HEK293 (cell line): ENCODE results near the gene DDX27.
"Not testable (repeated sequence)": the region's sequence is repeated elsewhere in the genome, so short reads cannot be mapped to it uniquely, and the experiment has no call there.

Experiments
- CTCF ChIA-PET: fragments of 350-600 bp; formaldehyde crosslinking; extraction: SDS; loops from one replicate; lab custom pipeline; 2021; ENCODE audit warnings: antibody characterized with exemption; lab: Yijun Ruan, JAX
- POLR2A ChIA-PET: fragments of 300-600 bp; formaldehyde crosslinking; extraction: SDS; loops from one replicate; lab custom pipeline; 2020; ENCODE audit warnings: antibody characterized with exemption, inconsistent platforms; lab: Yijun Ruan, JAX
- H3K27ac ChIP-seq: fragments of 200-500 bp; sonication (Bioruptor generic); 2 replicates; pipeline ENCODE4 v1.5.1; 2014; ENCODE audit warnings: low read depth, low read length, control low read depth, inconsistent platforms; ENCODE audit errors: extremely low read depth
- H3K36me3 ChIP-seq, 2 experiments: fragments of 200-500 bp in 1 of 2; sonication (Bioruptor generic) in 1 of 2; 1 replicate in 1 of 2; 2 replicates in 1 of 2; pipeline ENCODE4 v1.5.1; 2014 to 2017; ENCODE audit warnings: inconsistent platforms in 2 of 2, low read length in 2 of 2; ENCODE audit not compliant: control insufficient read depth in 2 of 2, insufficient read depth in 1 of 2
- H3K4me1 ChIP-seq: fragments of 200-500 bp; sonication (Bioruptor generic); 2 replicates; pipeline ENCODE4 v1.5.1; 2014; ENCODE audit warnings: mild to moderate bottlenecking, low read length, inconsistent platforms; ENCODE audit not compliant: control insufficient read depth, insufficient read depth
- H3K4me3 ChIP-seq: 2 replicates; pipeline ENCODE4 v1.5.1; 2011; ENCODE audit warnings: low read depth, mild to moderate bottlenecking, control low read depth, low read length, moderate library complexity
- H3K9me3 ChIP-seq: fragments of 200-500 bp; sonication (Bioruptor generic); 2 replicates; pipeline ENCODE4 v1.5.1; 2014; ENCODE audit warnings: low read depth, low read length, inconsistent platforms; ENCODE audit not compliant: control insufficient read depth, insufficient read depth
- GLI2 ChIP-seq: fragments of 450-650 bp; formaldehyde crosslinking; IDR thresholded peaks from 2 replicates; pipeline ENCODE4; 2017; ENCODE audit warnings: missing biosample characterization, missing genetic modification characterization, low read depth, borderline replicate concordance
- KLF17 ChIP-seq: fragments of 450-650 bp; formaldehyde crosslinking; IDR thresholded peaks from 2 replicates; pipeline ENCODE4 v1.5.1; 2016; ENCODE audit warnings: missing biosample characterization, missing genetic modification characterization
- SCRT2 ChIP-seq: fragments of 450-650 bp; formaldehyde crosslinking; IDR thresholded peaks from 2 replicates; pipeline ENCODE4 v1.5.1; 2016; ENCODE audit warnings: missing biosample characterization, missing genetic modification characterization
- ZNF114 ChIP-seq: fragments of 450-650 bp; formaldehyde crosslinking; IDR thresholded peaks from 2 replicates; pipeline ENCODE4 v1.5.0; 2017; ENCODE audit warnings: missing biosample characterization, missing genetic modification characterization
- ZNF121 ChIP-seq: fragments of 450-650 bp; formaldehyde crosslinking; IDR thresholded peaks from 2 replicates; pipeline ENCODE4 v1.5.1; 2016; ENCODE audit warnings: missing biosample characterization, missing genetic modification characterization
- ZNF148 ChIP-seq: fragments of 450-650 bp; formaldehyde crosslinking; IDR thresholded peaks from 2 replicates; pipeline ENCODE4 v1.5.0; 2017; ENCODE audit warnings: missing biosample characterization, missing genetic modification characterization, borderline replicate concordance
- ZNF449 ChIP-seq: fragments of 450-650 bp; formaldehyde crosslinking; IDR thresholded peaks from 2 replicates; pipeline ENCODE4 v1.5.1; 2017; ENCODE audit warnings: missing biosample characterization, mild to moderate bottlenecking, missing genetic modification characterization, moderate library complexity
- ZNF785 ChIP-seq: fragments of 450-650 bp; formaldehyde crosslinking; IDR thresholded peaks from 2 replicates; pipeline ENCODE4 v1.5.1; 2016; ENCODE audit warnings: missing biosample characterization, missing genetic modification characterization
- TF ChIP-seq, protein P1 (sequence below): fragments of 450-650 bp; formaldehyde crosslinking; optimal IDR thresholded peaks from 2 replicates; pipeline ENCODE3; 2016; ENCODE audit warnings: missing biosample characterization, mild to moderate bottlenecking, missing genetic modification characterization

The DDX27 gene

GRCh38 chr20:49187851-49188641 is 31.2 kb upstream of the DDX27 start, which contains the start of gene STAU1 (continued):
- no peak for TF ChIP-seq ZNF449 (tag by site-specific recombination)
- TF ChIP-seq, protein P1, sequence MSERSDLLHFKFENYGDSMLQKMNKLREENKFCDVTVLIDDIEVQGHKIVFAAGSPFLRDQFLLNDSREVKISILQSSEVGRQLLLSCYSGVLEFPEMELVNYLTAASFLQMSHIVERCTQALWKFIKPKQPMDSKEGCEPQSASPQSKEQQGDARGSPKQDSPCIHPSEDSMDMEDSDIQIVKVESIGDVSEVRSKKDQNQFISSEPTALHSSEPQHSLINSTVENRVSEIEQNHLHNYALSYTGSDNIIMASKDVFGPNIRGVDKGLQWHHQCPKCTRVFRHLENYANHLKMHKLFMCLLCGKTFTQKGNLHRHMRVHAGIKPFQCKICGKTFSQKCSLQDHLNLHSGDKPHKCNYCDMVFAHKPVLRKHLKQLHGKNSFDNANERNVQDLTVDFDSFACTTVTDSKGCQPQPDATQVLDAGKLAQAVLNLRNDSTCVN (tag by site-specific recombination) = peak; percentile 70

DNA sequence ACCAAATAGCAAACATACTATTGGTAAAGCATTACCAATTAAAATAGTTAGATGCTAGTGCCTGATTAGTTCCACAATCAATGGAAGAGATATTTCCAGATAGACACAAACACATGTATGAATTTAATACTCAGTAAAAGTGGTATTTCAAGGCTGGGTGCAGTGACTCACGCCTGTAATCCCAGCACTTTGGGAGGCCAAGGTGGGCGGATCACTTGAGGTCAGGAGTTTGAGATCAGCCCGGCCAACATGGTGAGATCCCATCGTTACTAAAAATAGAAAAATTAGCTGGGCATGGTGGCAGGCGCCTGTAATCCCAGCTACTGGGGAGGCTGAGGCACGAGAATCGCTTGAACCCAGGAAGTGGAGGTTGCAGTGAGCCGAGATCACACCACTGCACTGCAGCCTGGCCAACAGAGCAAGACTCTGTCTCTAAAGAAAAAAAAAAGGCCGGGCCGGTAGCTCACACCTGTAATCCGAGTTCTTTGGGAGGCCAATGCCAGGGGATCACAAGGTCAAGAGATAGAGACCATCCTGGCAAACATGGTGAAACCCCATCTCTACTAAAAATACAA is 26.2 kb upstream of the DDX27 start:
- H3K9me3 ChIP-seq, H3K27ac ChIP-seq, H3K36me3 ChIP-seq, H3K4me3 ChIP-seq, POLR2A ChIA-PET, H3K4me1 ChIP-seq: not testable (repeated sequence)
- CTCF ChIA-PET = interaction anchor here (1.6 kb wide), 1 partner anchor 60 kb away, joined by 5 read pairs; no protein-coding TSS in a partner anchor
- 0 out of 2 replicates have a peak, but pooled peaks have one; percentile 38 for TF ChIP-seq ZNF121 (tag by site-specific recombination)

DNA sequence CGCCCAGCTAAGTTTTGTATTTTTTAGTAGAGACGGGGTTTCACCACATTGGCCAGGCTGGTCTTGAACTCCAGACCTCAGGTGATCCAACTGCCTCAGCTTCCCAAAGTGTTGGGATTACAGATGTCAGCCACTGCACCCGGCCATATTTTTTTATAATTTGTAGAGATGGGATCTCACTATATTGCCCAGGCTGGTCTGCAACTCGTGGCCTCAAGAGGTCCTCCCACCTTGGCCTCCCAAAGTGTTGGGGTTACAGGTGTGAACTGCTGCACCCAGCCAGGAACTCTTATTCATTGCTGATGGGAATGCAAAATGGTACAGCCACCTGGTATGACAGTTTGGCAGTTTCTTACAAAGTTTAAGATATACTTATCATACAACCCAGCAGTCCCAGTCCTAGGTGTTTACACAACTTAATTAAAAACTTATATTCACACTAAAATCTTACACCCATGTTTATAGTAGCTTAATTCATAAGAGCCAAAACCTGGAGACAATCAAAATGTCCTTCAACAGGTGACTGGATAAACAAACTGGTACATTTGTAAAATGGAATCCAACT is 19.4 kb upstream of the DDX27 start:
- no peaks in the 10 kb centered on the region for H3K9me3 ChIP-seq
- ChIA-PET POLR2A (no interaction called here), CTCF (interaction anchor here (1.0 to 2.5 kb wide), 3 partner anchors 10 to 67 kb away, joined by 3 to 18 read pairs (median 3); no protein-coding TSS in a partner anchor)
- TF ChIP-seq SCRT2 (tag by site-specific recombination) = 0 out of 2 replicates have a peak, but pooled peaks have one; percentile 9
- no peak for TF ChIP-seq ZNF114
- H3K27ac ChIP-seq = no peak overlapping the region
- no peaks in the 10 kb centered on the region for H3K4me1 ChIP-seq
- no peak overlapping the region for H3K4me3 ChIP-seq
- no peaks in the 10 kb centered on the region for H3K36me3 ChIP-seq

GRCh38 chr20:49203011-49203410 is 16.2 kb upstream of the DDX27 start:
- H3K4me3 ChIP-seq = no peak overlapping the region
- no peak overlapping the region for H3K27ac ChIP-seq
- H3K9me3 ChIP-seq = no peaks in the 10 kb centered on the region
- TF ChIP-seq ZNF121 (tag by site-specific recombination) (no peak), GLI2 (tag by site-specific recombination) (no peak), KLF17 (tag by site-specific recombination) (no peak), ZNF785 (no peak), ZNF148 (tag by site-specific recombination) (no peak)
- no peaks in the 10 kb centered on the region for H3K36me3 ChIP-seq
- ChIA-PET POLR2A (no interaction called here), CTCF (interaction anchor here (1.0 kb wide), 1 partner anchor 14 kb away, joined by 8 read pairs; no protein-coding TSS in a partner anchor)
- no peaks in the 10 kb centered on the region for H3K4me1 ChIP-seq
